IMR-90 (cell line): ENCODE results near the gene TFAP2A.

ENCODE experiments used
- BHLHE40 ChIP-seq: fragments of 150-350 bp; IDR thresholded peaks from 2 replicates; pipeline ENCODE4 v1.6.1; 2016; ENCODE audit warnings: mild to moderate bottlenecking, low read depth, low read length
- CEBPB ChIP-seq: IDR thresholded peaks from 2 replicates; pipeline ENCODE4 v1.6.1; 2012; ENCODE audit warnings: low read depth, low read length, improper control_type of control experiment
- CHD1 ChIP-seq: IDR thresholded peaks from 2 replicates; pipeline ENCODE4 v1.6.1; 2012; ENCODE audit warnings: low read depth, low read length, improper control_type of control experiment
- CTCF ChIP-seq: conservative IDR thresholded peaks from 2 replicates; pipeline ENCODE4 v1.5.1; 2012; ENCODE audit warnings: mild to moderate bottlenecking, low read depth, low read length, improper control_type of control experiment
- MAZ ChIP-seq: IDR thresholded peaks from 2 replicates; pipeline ENCODE4 v1.6.1; 2012; ENCODE audit warnings: low read depth, mild to moderate bottlenecking, low read length, improper control_type of control experiment, moderate library complexity, borderline replicate concordance
- MXI1 ChIP-seq: IDR thresholded peaks from 2 replicates; pipeline ENCODE4 v1.6.1; 2012; ENCODE audit warnings: low read depth, mild to moderate bottlenecking, low read length, moderate library complexity, borderline replicate concordance
- POLR2A ChIP-seq: IDR thresholded peaks from 2 replicates; pipeline ENCODE4 v1.6.1; 2012; ENCODE audit warnings: mild to moderate bottlenecking, low read depth, low read length
- RCOR1 ChIP-seq: IDR thresholded peaks from 2 replicates; pipeline ENCODE4 v1.6.1; 2012; ENCODE audit warnings: mild to moderate bottlenecking, low read length, improper control_type of control experiment; ENCODE audit not compliant: insufficient replicate concordance
- RFX5 ChIP-seq: IDR thresholded peaks from 2 replicates; pipeline ENCODE4 v1.8.0; 2012; ENCODE audit warnings: low read depth, mild to moderate bottlenecking, low read length, moderate library complexity
- SMC3 ChIP-seq: fragments of 150-350 bp; IDR thresholded peaks from 2 replicates; pipeline ENCODE4 v1.6.1; 2016; ENCODE audit warnings: low read depth, mild to moderate bottlenecking, antibody characterized with exemption, low read length, moderate library complexity
- USF2 ChIP-seq: fragments of 150-350 bp; IDR thresholded peaks from 2 replicates; pipeline ENCODE4 v1.6.1; 2017; ENCODE audit warnings: mild to moderate bottlenecking, antibody characterized with exemption, low read length, low read depth

DNA sequence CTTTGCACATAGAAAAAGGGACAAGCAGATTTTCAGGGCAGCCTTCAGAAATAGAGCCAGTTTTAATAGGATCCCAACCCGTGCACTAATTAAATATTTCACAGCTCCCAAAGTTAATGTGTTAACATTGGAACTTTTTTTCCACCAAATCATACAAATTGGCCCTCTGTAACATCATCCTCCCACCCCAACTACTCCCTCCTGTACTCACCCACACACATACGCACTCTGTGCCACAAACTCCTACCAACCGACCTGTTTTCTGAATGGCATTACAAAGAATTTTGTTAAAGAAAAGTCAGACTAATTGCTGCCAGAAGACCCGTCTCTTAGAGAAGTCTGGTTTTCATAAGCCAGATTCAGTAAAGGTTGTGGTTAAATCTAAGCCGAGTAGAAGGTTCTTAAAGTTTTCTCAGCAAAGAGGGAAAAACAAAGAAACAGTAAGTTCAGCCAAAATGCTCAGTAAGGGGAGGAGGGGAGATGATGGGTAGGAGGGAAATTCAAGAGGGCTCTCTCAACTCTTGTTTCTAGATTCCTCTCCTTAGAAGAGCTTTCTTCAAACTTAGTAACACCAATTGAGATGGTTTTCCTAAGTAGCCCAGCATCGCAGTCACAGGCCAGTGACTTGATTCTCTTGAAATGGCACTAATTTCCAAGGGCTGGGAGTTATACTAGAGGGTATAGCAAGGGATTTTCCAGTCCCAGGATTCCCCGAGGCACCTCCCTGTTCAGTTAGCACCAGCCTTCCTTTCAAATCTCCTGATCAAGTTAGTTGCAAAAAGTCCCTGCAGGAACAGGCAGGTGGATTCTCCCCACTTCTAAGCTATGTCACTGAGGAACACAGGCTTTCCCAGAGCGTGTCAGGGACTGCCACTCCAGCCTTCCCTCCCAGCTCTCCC is 27.9 kb downstream of the TFAP2A start:
- TF ChIP-seq POLR2A (no peak), SMC3 (no peak), CTCF (no peak), RCOR1 (no peak), CHD1 (no peak), RFX5 (no peak), MAZ (no peak), BHLHE40 (no peak), CEBPB (no peak), USF2 (no peak), MXI1 (no peak)
